SU-DHL-6 (cell line): ENCODE results near the gene POLR2A.
"Not testable (repeated sequence)": the region's sequence is repeated elsewhere in the genome, so short reads cannot be mapped to it uniquely, and the experiment has no call there.

Experiments used
- H2AFZ ChIP-seq: fragments of 200-600 bp; sonication (generic); 2 replicates; pipeline ENCODE4 v1.6.1; 2014; ENCODE audit warnings: low read depth, mild to moderate bottlenecking, moderate library complexity, mixed read lengths, antibody characterized with exemption, low read length; ENCODE audit not compliant: severe bottlenecking
- H3F3A ChIP-seq: fragments of 200-600 bp; shearing (Covaris generic); 2 replicates; pipeline ENCODE4 v1.6.0; 2016; ENCODE audit warnings: antibody characterized with exemption, mild to moderate bottlenecking; ENCODE audit not compliant: insufficient read depth
- H3K27ac ChIP-seq: fragments of 200-600 bp; sonication (generic); 2 replicates; pipeline ENCODE4 v1.5.1; 2016; ENCODE audit warnings: low read depth, mild to moderate bottlenecking, low read length, moderate library complexity, mixed read lengths
- H3K27me3 ChIP-seq: fragments of 200-600 bp; sonication (generic), shearing (Covaris generic); 2 replicates; pipeline ENCODE4 v1.6.0; 2014; ENCODE audit warnings: mild to moderate bottlenecking, low read length
- H3K36me3 ChIP-seq: fragments of 200-600 bp; sonication (generic); 2 replicates; pipeline ENCODE4 v1.6.1; 2014; ENCODE audit warnings: mild to moderate bottlenecking, low read length, mixed read lengths
- H3K4me2 ChIP-seq: fragments of 300-600, 200-600 bp; shearing (Covaris generic), sonication (generic); 2 replicates; pipeline ENCODE4 v1.6.0; 2014; ENCODE audit warnings: low read length, low read depth, mild to moderate bottlenecking; ENCODE audit not compliant: poor library complexity, severe bottlenecking
- H3K4me3 ChIP-seq: fragments of 200-600 bp; sonication (generic); 2 replicates; pipeline ENCODE4 v1.5.1; 2014; ENCODE audit warnings: antibody characterized with exemption, low read length, mild to moderate bottlenecking, mixed read lengths; ENCODE audit not compliant: insufficient read depth, poor library complexity, severe bottlenecking
- H3K79me2 ChIP-seq: fragments of 200-600 bp; sonication (generic); 2 replicates; pipeline ENCODE4 v1.6.1; 2014; ENCODE audit warnings: mild to moderate bottlenecking, low read length, moderate library complexity; ENCODE audit not compliant: insufficient read depth
- H3K9ac ChIP-seq: fragments of 200-600 bp; sonication (generic); 2 replicates; pipeline ENCODE4 v1.7.0; 2014; ENCODE audit warnings: mild to moderate bottlenecking, low read length
- H3K9me2 ChIP-seq: fragments of 200-600 bp; sonication (generic); replicated peaks from 2 replicates; pipeline ENCODE4 v1.6.1; 2014; ENCODE audit warnings: low read length; ENCODE audit not compliant: insufficient read depth
- H3K9me3 ChIP-seq: fragments of 200-600 bp; sonication (generic); 2 replicates; pipeline ENCODE4 v1.6.1; 2014; ENCODE audit warnings: low read length, mixed read lengths; ENCODE audit not compliant: insufficient read depth
- H4K20me1 ChIP-seq: fragments of 200-600 bp; sonication (generic); 2 replicates; pipeline ENCODE4 v1.6.1; 2014; ENCODE audit warnings: low read depth, mild to moderate bottlenecking, antibody characterized with exemption, low read length, moderate library complexity, mixed read lengths
- CTCF ChIP-seq: fragments of 200-600 bp; sonication (generic); IDR thresholded peaks from one replicate; pipeline ENCODE4 v1.5.1; 2017; ENCODE audit warnings: antibody characterized with exemption, mild to moderate bottlenecking, low read length, moderate library complexity; ENCODE audit not compliant: insufficient read depth, poor library complexity, severe bottlenecking
- EZH2phosphoT487 ChIP-seq: fragments of 200-600 bp; sonication (generic), shearing (Covaris generic); conservative IDR thresholded peaks from 2 replicates; pipeline ENCODE4 v1.6.1; 2018; ENCODE audit warnings: mild to moderate bottlenecking, antibody characterized with exemption, low read length, moderate library complexity, mixed read lengths

Gene POLR2A

GRCh38 chr17:7468290-7468689, 15.9 kb upstream of the POLR2A start:
- H4K20me1 ChIP-seq = no peaks in the 10 kb centered on the region
- H3F3A ChIP-seq = no peaks in the 10 kb centered on the region
- no peak for TF ChIP-seq CTCF
- no peak for TF ChIP-seq EZH2phosphoT487
- H3K9ac ChIP-seq = no peak overlapping the region
- H3K79me2 ChIP-seq = no peaks in the 10 kb centered on the region
- H3K27ac ChIP-seq = no peak overlapping the region
- H3K9me3 ChIP-seq = no peaks in the 10 kb centered on the region
- H3K9me2 ChIP-seq = no peaks in the 10 kb centered on the region
- H3K4me2 ChIP-seq = no peak overlapping the region
- no peak overlapping the region for H3K4me3 ChIP-seq
- no peak overlapping the region for H2AFZ ChIP-seq
- H3K27me3 ChIP-seq = no peaks in the 10 kb centered on the region
- no peaks in the 10 kb centered on the region for H3K36me3 ChIP-seq

- Histone ChIP-seq H3K4me2 (no peak overlapping the region), H3K4me3 (no peak overlapping the region), H3K9me2 (no peaks in the 10 kb centered on the region), H3K9me3 (no peaks in the 10 kb centered on the region), H3K79me2 (no peaks in the 10 kb centered on the region), H2AFZ (no peak overlapping the region), H3K27ac (no peak overlapping the region), H3K27me3 (no peaks in the 10 kb centered on the region), H3F3A (no peaks in the 10 kb centered on the region), H3K36me3 (no peaks in the 10 kb centered on the region), H3K9ac (no peak overlapping the region), H4K20me1 (no peaks in the 10 kb centered on the region)
- no peak for TF ChIP-seq EZH2phosphoT487
- no peak for TF ChIP-seq CTCF
Observed at GRCh38 chr17:7468804-7469389, 15.3 kb upstream of the POLR2A start.

GRCh38 chr17:7469843-7470242, 14.3 kb upstream of the POLR2A start:
- H3K4me2 ChIP-seq, H3K9ac ChIP-seq, H3K27me3 ChIP-seq, H3K4me3 ChIP-seq, H3F3A ChIP-seq, H4K20me1 ChIP-seq, H3K9me2 ChIP-seq, H2AFZ ChIP-seq, H3K9me3 ChIP-seq, H3K27ac ChIP-seq, H3K36me3 ChIP-seq, H3K79me2 ChIP-seq: not testable (repeated sequence)

GRCh38 chr17:7470457-7470973, 13.7 kb upstream of the POLR2A start:
- not testable (repeated sequence) for H3K9me2 ChIP-seq, H3K9me3 ChIP-seq, H3K36me3 ChIP-seq, H3K79me2 ChIP-seq, H3K27me3 ChIP-seq, H3K4me2 ChIP-seq, H3K9ac ChIP-seq, H3F3A ChIP-seq, H3K27ac ChIP-seq, H3K4me3 ChIP-seq, H4K20me1 ChIP-seq, H2AFZ ChIP-seq
